Stimulated activated CD4-positive, alpha-beta T cell treated with anti-CD3 and anti-CD28 coated beads, Interleukin-12 subunit alpha, Interleukin-12 subunit beta, amount 100 ng/mL, for 4 hours (primary cell): ENCODE measurements around the gene ART4.

Experiments
- DNase-seq: peaks from one replicate; pipeline ENCODE4 v3.0.0-alpha.2; 2020

ART4 gene

GRCh38 chr12:14850929-14851663, 7.8 kb upstream of the ART4 start:
- no peak for DNase-seq

GRCh38 chr12:14849661-14850060, 6.3 kb upstream of the ART4 start:
- DNase-seq = no peak

GRCh38 chr12:14846876-14847580, 3.7 kb upstream of the ART4 start:
- DNase-seq = no peak

- no peak for DNase-seq
Measured at GRCh38 chr12:14846042-14846587, 2.8 kb upstream of the ART4 start.

GRCh38 chr12:14845350-14845750, 2.0 kb upstream of the ART4 start:
- DNase-seq = peak; percentile 11

GRCh38 chr12:14844401-14844800, 1.1 kb upstream of the ART4 start:
- no peak for DNase-seq

- DNase-seq = no peak
Measured at GRCh38 chr12:14842315-14842714, 1.0 kb downstream of the ART4 start.

GRCh38 chr12:14841761-14842160, 1.6 kb downstream of the ART4 start:
- no peak for DNase-seq

- DNase-seq = no peak
Measured at GRCh38 chr12:14840616-14841015, 2.7 kb downstream of the ART4 start.

GRCh38 chr12:14839262-14839661, 4.1 kb downstream of the ART4 start:
- no peak for DNase-seq

GRCh38 chr12:14836336-14837210, 6.8 kb downstream of the ART4 start:
- DNase-seq = no peak

GRCh38 chr12:14834509-14834908, 8.8 kb downstream of the ART4 start:
- no peak for DNase-seq

GRCh38 chr12:14833952-14834351, 9.4 kb downstream of the ART4 start:
- DNase-seq = no peak

GRCh38 chr12:14833336-14833735, 10.0 kb downstream of the ART4 start:
- no peak for DNase-seq

- DNase-seq = no peak
Measured at GRCh38 chr12:14828892-14829291, 14.4 kb downstream of the ART4 start.

- no peak for DNase-seq
Measured at GRCh38 chr12:14827043-14827442, 16.3 kb downstream of the ART4 start.

- no peak for DNase-seq
Measured at GRCh38 chr12:14826491-14826890, 16.8 kb downstream of the ART4 start.

- DNase-seq = no peak
Measured at GRCh38 chr12:14825256-14825655, 18.1 kb downstream of the ART4 start.

GRCh38 chr12:14824012-14824634, 19.2 kb downstream of the ART4 start:
- no peak for DNase-seq

- DNase-seq = no peak
Measured at GRCh38 chr12:14814014-14814413, 29.3 kb downstream of the ART4 start, which contains the start of gene SMCO3. TSS of gene SMCO3 (minus strand) at chr12:14814182. CDS start at chr12:14806680, 7,502 bp downstream.

- no peak for DNase-seq
Measured at GRCh38 chr12:14811486-14811885, 31.8 kb downstream of the ART4 start.

- no peak for DNase-seq
Measured at GRCh38 chr12:14810953-14811483, 32.3 kb downstream of the ART4 start.
